Measurements from ENCODE around the gene IRS2. TPM values are rescaled to one million over a fixed set of nuclear protein-coding genes. Genes with fewer than 3 reads are reported as not detected.

IRS2 gene
- total RNA-seq, 2 donors from 2014 or later, result 47.8 to 59.8 TPM

DNA sequence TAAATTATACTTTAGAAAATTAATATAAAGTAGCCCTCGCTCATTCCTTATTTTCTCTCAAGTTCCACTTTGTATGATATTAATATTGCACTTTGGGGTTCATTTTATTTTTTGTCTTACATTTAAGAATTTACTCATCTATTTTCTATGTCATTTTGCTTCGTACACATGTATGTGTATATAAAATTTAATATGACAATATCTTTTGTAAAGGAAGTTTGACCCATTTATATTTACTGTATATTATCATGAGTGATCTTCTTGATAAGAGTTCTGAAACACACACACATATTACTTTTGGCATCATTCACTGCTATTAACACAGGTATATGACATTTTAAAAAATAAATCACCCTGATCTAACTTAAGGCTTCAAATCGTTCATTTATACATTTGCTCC, 83.1 kb downstream of the IRS2 start:
- no peaks in the 10 kb centered on the region for H3K27me3 ChIP-seq (replicated peaks; ENCODE audit: insufficient read depth)
- DNase-seq (ENCODE audit: low spot score), result no peak
- peaks cover 0 to 3% of the 10 kb centered on the region in 2 donors for H3K4me1 ChIP-seq (ENCODE audit: control insufficient read depth in 1 of 2, low read depth in 2 of 2)
- H3K27ac ChIP-seq, result no peak overlapping the region
- H3K9me3 ChIP-seq, result no peaks in the 10 kb centered on the region
- H3K36me3 ChIP-seq, result no peaks in the 10 kb centered on the region
- no peak overlapping the region for H3K4me3 ChIP-seq
- TF ChIP-seq, protein P1, sequence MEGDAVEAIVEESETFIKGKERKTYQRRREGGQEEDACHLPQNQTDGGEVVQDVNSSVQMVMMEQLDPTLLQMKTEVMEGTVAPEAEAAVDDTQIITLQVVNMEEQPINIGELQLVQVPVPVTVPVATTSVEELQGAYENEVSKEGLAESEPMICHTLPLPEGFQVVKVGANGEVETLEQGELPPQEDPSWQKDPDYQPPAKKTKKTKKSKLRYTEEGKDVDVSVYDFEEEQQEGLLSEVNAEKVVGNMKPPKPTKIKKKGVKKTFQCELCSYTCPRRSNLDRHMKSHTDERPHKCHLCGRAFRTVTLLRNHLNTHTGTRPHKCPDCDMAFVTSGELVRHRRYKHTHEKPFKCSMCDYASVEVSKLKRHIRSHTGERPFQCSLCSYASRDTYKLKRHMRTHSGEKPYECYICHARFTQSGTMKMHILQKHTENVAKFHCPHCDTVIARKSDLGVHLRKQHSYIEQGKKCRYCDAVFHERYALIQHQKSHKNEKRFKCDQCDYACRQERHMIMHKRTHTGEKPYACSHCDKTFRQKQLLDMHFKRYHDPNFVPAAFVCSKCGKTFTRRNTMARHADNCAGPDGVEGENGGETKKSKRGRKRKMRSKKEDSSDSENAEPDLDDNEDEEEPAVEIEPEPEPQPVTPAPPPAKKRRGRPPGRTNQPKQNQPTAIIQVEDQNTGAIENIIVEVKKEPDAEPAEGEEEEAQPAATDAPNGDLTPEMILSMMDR (IDR thresholded peaks at IDR 0.05), result no peak
- no peak for ATAC-seq (ENCODE audit: insufficient number of reproducible peaks, low FRiP score, low read depth)

Data from thoracic aorta (tissue), 2 donors.